C4-2B (cell line): ENCODE results near the gene B3GNT9.

Experiments used
- ZFX ChIP-seq: fragments of 450-650 bp; IDR thresholded peaks from 2 replicates; pipeline ENCODE4 v1.6.1; 2017
- TF ChIP-seq, protein P1 (sequence below): fragments of 450-650 bp; conservative IDR thresholded peaks from 2 replicates; pipeline ENCODE4 v1.5.1; 2017; ENCODE audit warnings: mild to moderate bottlenecking

DNA sequence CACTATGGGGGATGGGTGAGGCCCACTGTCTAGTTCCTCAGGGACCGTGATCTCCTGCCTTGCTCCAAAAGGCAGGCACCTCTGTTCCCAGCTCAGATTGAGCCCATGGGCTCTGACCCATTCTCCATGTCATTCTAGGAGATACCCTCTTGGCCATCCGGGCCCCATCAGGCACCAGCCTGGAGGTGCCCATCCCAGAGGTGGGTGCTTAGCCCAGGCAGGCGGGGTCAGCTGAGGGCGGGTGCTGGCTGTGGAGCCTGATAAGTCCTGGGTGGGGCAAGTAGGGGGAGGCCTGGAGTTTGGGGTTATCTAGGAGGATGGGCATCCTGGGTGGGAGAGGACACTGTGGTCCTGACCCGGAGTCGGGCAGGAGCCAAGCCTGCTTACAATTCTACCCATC lies 43.5 kb upstream of the B3GNT9 start:
- TF ChIP-seq, protein P1, sequence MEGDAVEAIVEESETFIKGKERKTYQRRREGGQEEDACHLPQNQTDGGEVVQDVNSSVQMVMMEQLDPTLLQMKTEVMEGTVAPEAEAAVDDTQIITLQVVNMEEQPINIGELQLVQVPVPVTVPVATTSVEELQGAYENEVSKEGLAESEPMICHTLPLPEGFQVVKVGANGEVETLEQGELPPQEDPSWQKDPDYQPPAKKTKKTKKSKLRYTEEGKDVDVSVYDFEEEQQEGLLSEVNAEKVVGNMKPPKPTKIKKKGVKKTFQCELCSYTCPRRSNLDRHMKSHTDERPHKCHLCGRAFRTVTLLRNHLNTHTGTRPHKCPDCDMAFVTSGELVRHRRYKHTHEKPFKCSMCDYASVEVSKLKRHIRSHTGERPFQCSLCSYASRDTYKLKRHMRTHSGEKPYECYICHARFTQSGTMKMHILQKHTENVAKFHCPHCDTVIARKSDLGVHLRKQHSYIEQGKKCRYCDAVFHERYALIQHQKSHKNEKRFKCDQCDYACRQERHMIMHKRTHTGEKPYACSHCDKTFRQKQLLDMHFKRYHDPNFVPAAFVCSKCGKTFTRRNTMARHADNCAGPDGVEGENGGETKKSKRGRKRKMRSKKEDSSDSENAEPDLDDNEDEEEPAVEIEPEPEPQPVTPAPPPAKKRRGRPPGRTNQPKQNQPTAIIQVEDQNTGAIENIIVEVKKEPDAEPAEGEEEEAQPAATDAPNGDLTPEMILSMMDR, result no peak
- no peak for TF ChIP-seq ZFX
